22Rv1 (cell line): ENCODE data around the gene KIF3B.
A peak's percentile ranks its signal among the peaks of the same experiment; 100 is the strongest.
"Not testable (repeated sequence)": the region's sequence is repeated elsewhere in the genome, so short reads cannot be mapped to it uniquely, and the experiment has no call there.

Experiments used
- H3K27ac ChIP-seq: fragments of 450-650 bp; 2 replicates; pipeline ENCODE4 v1.5.1; 2017
- CTCF ChIP-seq: fragments of 450-650 bp; IDR thresholded peaks from 2 replicates; pipeline ENCODE4 v1.5.1; 2017; ENCODE audit warnings: mild to moderate bottlenecking
- ZFX ChIP-seq: fragments of 450-650 bp; IDR thresholded peaks from 2 replicates; pipeline ENCODE4 v1.6.1; 2017; ENCODE audit warnings: antibody characterized with exemption, borderline replicate concordance

The KIF3B gene

GRCh38 chr20:32315891-32316290 is 38.4 kb downstream of the KIF3B start:
- TF ChIP-seq CTCF (no peak), ZFX (no peak)

GRCh38 chr20:32316667-32317066 is 39.2 kb downstream of the KIF3B start:
- TF ChIP-seq ZFX, result no peak
- TF ChIP-seq CTCF, result no peak
- no peak overlapping the region for H3K27ac ChIP-seq

More at GRCh38 chr20:32315891-32316290, 38.4 kb downstream of the KIF3B start:
- no peak overlapping the region for H3K27ac ChIP-seq

GRCh38 chr20:32319100-32319499 is 41.6 kb downstream of the KIF3B start:
- TF ChIP-seq ZFX, result no peak
- no peak for TF ChIP-seq CTCF
- no peak overlapping the region for H3K27ac ChIP-seq

- no peak for TF ChIP-seq CTCF
- TF ChIP-seq ZFX, result no peak
These were observed 42.9 kb downstream of the KIF3B start for GRCh38 chr20:32320305-32320704.

GRCh38 chr20:32321390-32321789 is 43.9 kb downstream of the KIF3B start:
- H3K27ac ChIP-seq, result no peak overlapping the region
- TF ChIP-seq CTCF, result no peak
- no peak for TF ChIP-seq ZFX

More at GRCh38 chr20:32320305-32320704, 42.9 kb downstream of the KIF3B start:
- no peak overlapping the region for H3K27ac ChIP-seq

- H3K27ac ChIP-seq, result not testable (repeated sequence)
These were observed 44.8 kb downstream of the KIF3B start for GRCh38 chr20:32322260-32322659.

GRCh38 chr20:32323761-32324160 is 46.3 kb downstream of the KIF3B start:
- peak overlapping the region; percentile 94 for H3K27ac ChIP-seq

- peak overlapping the region; percentile 94 for H3K27ac ChIP-seq
- no peak for TF ChIP-seq CTCF
- no peak for TF ChIP-seq ZFX
These were observed 48.5 kb downstream of the KIF3B start for GRCh38 chr20:32325706-32326503.
